ENCODE data around the gene ERC1. TPM values are rescaled to one million over a fixed set of nuclear protein-coding genes. Genes with fewer than 3 reads are reported as not detected.

ERC1 gene
- total RNA-seq, 2 experiments from 2014 or later: 40.1 to 49.6 TPM

DNA sequence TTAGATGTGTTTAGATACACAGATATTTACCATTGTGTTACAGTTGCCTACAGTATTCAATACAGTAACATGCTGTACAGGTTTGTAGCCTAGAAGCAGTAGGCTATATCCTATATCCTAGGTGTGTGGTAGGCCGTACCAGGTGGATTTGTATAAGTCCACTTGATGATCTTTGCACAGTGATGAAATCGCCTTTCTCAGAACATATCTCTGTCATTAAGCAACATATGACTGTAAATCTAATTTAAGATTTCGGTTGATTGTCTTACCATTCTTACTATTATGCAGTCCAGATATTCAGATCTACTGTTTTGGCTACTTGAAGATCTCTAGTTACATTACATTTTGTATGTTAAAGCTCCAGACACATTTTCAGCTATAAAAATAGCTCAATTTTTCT is 39.8 kb downstream of the ERC1 start:
- TF ChIP-seq, protein P1, sequence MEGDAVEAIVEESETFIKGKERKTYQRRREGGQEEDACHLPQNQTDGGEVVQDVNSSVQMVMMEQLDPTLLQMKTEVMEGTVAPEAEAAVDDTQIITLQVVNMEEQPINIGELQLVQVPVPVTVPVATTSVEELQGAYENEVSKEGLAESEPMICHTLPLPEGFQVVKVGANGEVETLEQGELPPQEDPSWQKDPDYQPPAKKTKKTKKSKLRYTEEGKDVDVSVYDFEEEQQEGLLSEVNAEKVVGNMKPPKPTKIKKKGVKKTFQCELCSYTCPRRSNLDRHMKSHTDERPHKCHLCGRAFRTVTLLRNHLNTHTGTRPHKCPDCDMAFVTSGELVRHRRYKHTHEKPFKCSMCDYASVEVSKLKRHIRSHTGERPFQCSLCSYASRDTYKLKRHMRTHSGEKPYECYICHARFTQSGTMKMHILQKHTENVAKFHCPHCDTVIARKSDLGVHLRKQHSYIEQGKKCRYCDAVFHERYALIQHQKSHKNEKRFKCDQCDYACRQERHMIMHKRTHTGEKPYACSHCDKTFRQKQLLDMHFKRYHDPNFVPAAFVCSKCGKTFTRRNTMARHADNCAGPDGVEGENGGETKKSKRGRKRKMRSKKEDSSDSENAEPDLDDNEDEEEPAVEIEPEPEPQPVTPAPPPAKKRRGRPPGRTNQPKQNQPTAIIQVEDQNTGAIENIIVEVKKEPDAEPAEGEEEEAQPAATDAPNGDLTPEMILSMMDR (IDR thresholded peaks at IDR 0.05): no peak
- Histone ChIP-seq H3K36me3 (ENCODE audit: insufficient read depth, low read length) (peaks cover 9% of the 10 kb centered on the region), H3K4me1 (ENCODE audit: insufficient read depth, low read length) (no peaks in the 10 kb centered on the region), H3K4me3 (ENCODE audit: low read length) (no peak overlapping the region), H3K27ac (ENCODE audit: low read depth in 1 of 2, low read length in 2 of 2) (no peak overlapping the region), H3K9me3 (ENCODE audit: control insufficient read depth in 1 of 2, insufficient read depth in 1 of 2, low read length in 2 of 2) (no peaks in the 10 kb centered on the region), H3K27me3 (ENCODE audit: control insufficient read depth in 1 of 2, insufficient read depth in 2 of 2, low read length in 2 of 2) (no peaks in the 10 kb centered on the region)
- intact Hi-C loops (cut with DNase I, micrococcal nuclease): no loop called here
- Mint-ChIP-seq H3K4me3 (no peak overlapping the region), H3K9me3 (no peaks in the 10 kb centered on the region), H3K4me1 (ENCODE audit: low read depth) (peaks cover 8% of the 10 kb centered on the region), H3K36me3 (ENCODE audit: low read depth) (peaks cover 56% of the 10 kb centered on the region), H3K27ac (no peak overlapping the region), H3K27me3 (no peaks in the 10 kb centered on the region)
- POLR2A ChIA-PET: no interaction called here
- CTCF ChIA-PET: no interaction called here
- DNase-seq: no peak
- no peak for ATAC-seq (ENCODE audit: poor library complexity)

DNA sequence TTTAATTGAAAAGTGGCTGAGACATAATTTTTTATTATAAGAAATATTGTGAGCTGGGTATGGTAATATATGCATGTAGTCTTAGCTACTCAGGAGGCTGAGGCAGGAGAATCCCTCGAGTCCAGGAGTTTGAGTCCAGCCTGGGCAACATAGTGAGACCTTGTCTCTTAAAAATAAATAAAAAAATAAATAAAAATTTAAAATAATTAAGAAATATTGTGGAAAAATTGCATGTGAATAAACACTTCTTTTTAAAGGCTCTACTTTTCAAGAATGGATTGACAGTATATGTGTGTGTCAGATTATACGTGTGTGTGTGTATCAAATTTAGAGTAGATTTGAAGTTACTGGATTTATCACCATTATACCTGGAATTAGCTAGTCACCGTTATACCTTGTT is 43.2 kb downstream of the ERC1 start:
- no peak overlapping the region for H3K4me3 Mint-ChIP-seq

DNA sequence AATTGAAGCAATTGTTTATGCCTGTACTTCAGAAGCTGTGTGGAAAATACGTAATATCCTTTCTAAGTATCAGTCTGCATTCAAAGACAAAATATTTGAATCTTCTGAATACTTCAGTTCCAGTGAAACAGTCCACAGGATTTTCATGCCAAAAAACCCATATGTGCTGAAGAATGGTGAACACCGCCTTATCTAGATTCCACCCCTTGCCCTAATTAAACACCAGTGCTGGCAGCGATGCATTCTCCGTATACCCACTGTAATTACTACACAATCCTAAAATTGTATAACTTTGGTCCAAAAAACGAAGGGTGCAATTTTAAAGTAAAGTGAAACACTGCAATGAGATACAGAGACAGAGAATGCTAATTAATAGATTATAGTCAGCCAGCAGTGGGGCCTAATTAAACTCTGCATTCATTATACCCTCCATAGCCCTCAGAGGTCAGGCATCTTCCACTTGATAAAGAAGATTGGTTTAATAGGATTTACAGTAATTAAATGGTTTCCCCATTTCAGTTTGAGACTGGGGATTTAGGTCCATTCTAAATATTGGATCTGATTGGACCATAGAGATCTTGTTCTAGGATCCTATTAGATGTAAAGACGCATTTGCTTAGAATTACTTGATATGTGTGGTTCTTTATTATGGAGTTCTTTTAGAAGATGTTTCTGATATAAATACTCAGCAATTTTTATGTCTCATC is 43.9 kb downstream of the ERC1 start:
- Mint-ChIP-seq H3K36me3 (ENCODE audit: low read depth) (peaks cover 46% of the 10 kb centered on the region), H3K4me3 (no peak overlapping the region), H3K27ac (no peak overlapping the region), H3K27me3 (no peaks in the 10 kb centered on the region), H3K4me1 (ENCODE audit: low read depth) (no peaks in the 10 kb centered on the region), H3K9me3 (no peaks in the 10 kb centered on the region)
- CTCF ChIA-PET: no interaction called here
- Histone ChIP-seq H3K27me3 (ENCODE audit: control insufficient read depth in 1 of 2, insufficient read depth in 2 of 2, low read length in 2 of 2) (no peaks in the 10 kb centered on the region), H3K36me3 (ENCODE audit: insufficient read depth, low read length) (no peaks in the 10 kb centered on the region), H3K9me3 (ENCODE audit: control insufficient read depth in 1 of 2, insufficient read depth in 1 of 2, low read length in 2 of 2) (no peaks in the 10 kb centered on the region), H3K4me3 (ENCODE audit: low read length) (no peak overlapping the region), H3K4me1 (ENCODE audit: insufficient read depth, low read length) (no peaks in the 10 kb centered on the region), H3K27ac (ENCODE audit: low read depth in 1 of 2, low read length in 2 of 2) (no peak overlapping the region)
- intact Hi-C loops (cut with DNase I, micrococcal nuclease): no loop called here
- TF ChIP-seq, protein P1 (IDR thresholded peaks at IDR 0.05): no peak
- DNase-seq (no peak), ATAC-seq (ENCODE audit: poor library complexity) (no peak)
- POLR2A ChIA-PET: no interaction called here

More for the DNA sequence above, 43.2 kb downstream of the ERC1 start:
- TF ChIP-seq, protein P1 (IDR thresholded peaks at IDR 0.05): no peak
- Mint-ChIP-seq H3K27me3 (no peaks in the 10 kb centered on the region), H3K9me3 (no peaks in the 10 kb centered on the region), H3K36me3 (ENCODE audit: low read depth) (peaks cover 44% of the 10 kb centered on the region), H3K27ac (no peak overlapping the region), H3K4me1 (ENCODE audit: low read depth) (no peaks in the 10 kb centered on the region)
- DNase-seq (no peak), ATAC-seq (ENCODE audit: poor library complexity) (no peak)
- intact Hi-C loops (cut with DNase I, micrococcal nuclease): no loop called here
- no peaks in the 10 kb centered on the region for H3K9me3 ChIP-seq (ENCODE audit: control insufficient read depth in 1 of 2, insufficient read depth in 1 of 2, low read length in 2 of 2)
- H3K36me3 ChIP-seq (ENCODE audit: insufficient read depth, low read length): no peaks in the 10 kb centered on the region
- no peaks in the 10 kb centered on the region for H3K4me1 ChIP-seq (ENCODE audit: insufficient read depth, low read length)
- ChIA-PET POLR2A (no interaction called here), CTCF (no interaction called here)
- no peaks in the 10 kb centered on the region for H3K27me3 ChIP-seq (ENCODE audit: control insufficient read depth in 1 of 2, insufficient read depth in 2 of 2, low read length in 2 of 2)
- H3K4me3 ChIP-seq (ENCODE audit: low read length): no peak overlapping the region
- no peak overlapping the region for H3K27ac ChIP-seq (ENCODE audit: low read depth in 1 of 2, low read length in 2 of 2)
